ENCODE measurements around the gene HMX3. TPM values are rescaled to one million over a fixed set of nuclear protein-coding genes. Genes with fewer than 3 reads are reported as not detected.
A peak's percentile ranks its signal among the peaks of the same experiment; 100 is the strongest.

HMX3 gene
- total RNA-seq, 2 donors from 2014 or later, result not detected

DNA sequence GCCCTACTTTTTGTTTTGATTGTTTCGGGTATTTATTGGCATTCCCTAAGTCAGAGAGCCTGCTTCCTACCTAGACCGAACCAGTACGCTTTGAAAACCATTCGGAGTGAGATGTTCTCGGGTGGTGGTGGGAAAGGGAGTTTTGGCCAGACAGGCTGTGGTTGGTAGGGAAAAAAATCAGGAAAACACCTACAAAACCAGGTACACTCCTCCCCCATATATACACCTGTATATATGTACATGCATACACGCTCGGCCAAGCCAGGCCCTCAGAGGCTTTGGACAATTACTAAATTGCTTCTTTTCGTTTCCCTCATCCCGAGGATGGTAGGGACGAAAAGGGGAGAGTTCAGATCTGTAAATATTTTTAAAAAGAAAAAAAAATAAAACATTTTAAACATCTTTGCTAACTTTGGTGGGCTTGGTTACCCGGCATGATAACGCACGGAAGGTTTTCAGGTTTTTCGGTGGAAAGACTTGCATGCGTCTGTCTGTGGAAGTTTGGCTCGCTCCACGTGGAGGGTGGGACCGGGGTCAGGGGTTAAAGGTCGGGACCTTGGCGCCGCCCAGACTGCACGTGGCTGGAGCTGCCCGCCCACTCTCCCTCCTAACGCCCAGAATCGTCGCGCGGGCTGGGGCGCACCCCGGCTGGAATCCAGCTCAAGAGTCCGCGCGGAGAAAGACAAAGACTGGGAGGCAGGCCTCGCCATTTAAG, 14.7 kb downstream of the HMX3 start:
- Histone ChIP-seq H3K27me3 (ENCODE audit: control insufficient read depth, insufficient read depth, low read length, poor library complexity, severe bottlenecking) (peaks cover 82% of the 10 kb centered on the region), H3K4me1 (ENCODE audit: control insufficient read depth, insufficient read depth, low read length) (peaks cover 3% of the 10 kb centered on the region), H3K4me3 (ENCODE audit: low read length) (peak overlapping the region; percentile 73), H3K9ac (ENCODE audit: extremely low read depth, low read length, poor library complexity, severe bottlenecking) (no peak overlapping the region), H3K9me3 (ENCODE audit: control insufficient read depth, low read length) (no peaks in the 10 kb centered on the region), H3K36me3 (ENCODE audit: control insufficient read depth, insufficient read depth, low read length) (peaks cover 4% of the 10 kb centered on the region), H3K27ac (ENCODE audit: low read depth, low read length) (no peak overlapping the region)
- TF ChIP-seq, protein P1, sequence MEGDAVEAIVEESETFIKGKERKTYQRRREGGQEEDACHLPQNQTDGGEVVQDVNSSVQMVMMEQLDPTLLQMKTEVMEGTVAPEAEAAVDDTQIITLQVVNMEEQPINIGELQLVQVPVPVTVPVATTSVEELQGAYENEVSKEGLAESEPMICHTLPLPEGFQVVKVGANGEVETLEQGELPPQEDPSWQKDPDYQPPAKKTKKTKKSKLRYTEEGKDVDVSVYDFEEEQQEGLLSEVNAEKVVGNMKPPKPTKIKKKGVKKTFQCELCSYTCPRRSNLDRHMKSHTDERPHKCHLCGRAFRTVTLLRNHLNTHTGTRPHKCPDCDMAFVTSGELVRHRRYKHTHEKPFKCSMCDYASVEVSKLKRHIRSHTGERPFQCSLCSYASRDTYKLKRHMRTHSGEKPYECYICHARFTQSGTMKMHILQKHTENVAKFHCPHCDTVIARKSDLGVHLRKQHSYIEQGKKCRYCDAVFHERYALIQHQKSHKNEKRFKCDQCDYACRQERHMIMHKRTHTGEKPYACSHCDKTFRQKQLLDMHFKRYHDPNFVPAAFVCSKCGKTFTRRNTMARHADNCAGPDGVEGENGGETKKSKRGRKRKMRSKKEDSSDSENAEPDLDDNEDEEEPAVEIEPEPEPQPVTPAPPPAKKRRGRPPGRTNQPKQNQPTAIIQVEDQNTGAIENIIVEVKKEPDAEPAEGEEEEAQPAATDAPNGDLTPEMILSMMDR (conservative IDR thresholded peaks at IDR 0.05), result no peak
- no peak overlapping the region for H3K27ac Mint-ChIP-seq
- H3K9me3 Mint-ChIP-seq, result no peaks in the 10 kb centered on the region
- H3K36me3 Mint-ChIP-seq (ENCODE audit: low read depth), result peaks cover 2% of the 10 kb centered on the region
- 6 to 12% methylated on average over 4 to 33 of the region's 34 CpGs for WGBS, 2 experiments (ENCODE audit: insufficient coverage in 1 of 2, insufficient read length in 1 of 2)
- H3K27me3 Mint-ChIP-seq (ENCODE audit: insufficient read depth), result peaks cover 82% of the 10 kb centered on the region
- no peak for DNase-seq
- H3K4me3 Mint-ChIP-seq, result peak overlapping the region; percentile 59
- peaks cover 24% of the 10 kb centered on the region for H3K4me1 Mint-ChIP-seq

GRCh38 chr10:123150986-123151736, 15.4 kb downstream of the HMX3 start:
- Histone ChIP-seq H3K36me3 (ENCODE audit: control insufficient read depth, insufficient read depth, low read length) (peaks cover 12% of the 10 kb centered on the region), H3K27ac (ENCODE audit: low read depth, low read length) (no peak overlapping the region), H3K9me3 (ENCODE audit: control insufficient read depth, low read length) (no peaks in the 10 kb centered on the region), H3K4me3 (ENCODE audit: low read length) (peak overlapping the region; percentile 71), H3K4me1 (ENCODE audit: control insufficient read depth, insufficient read depth, low read length) (peaks cover 3% of the 10 kb centered on the region), H3K27me3 (ENCODE audit: control insufficient read depth, insufficient read depth, low read length, poor library complexity, severe bottlenecking) (peaks cover 75% of the 10 kb centered on the region), H3K9ac (ENCODE audit: extremely low read depth, low read length, poor library complexity, severe bottlenecking) (no peak overlapping the region)
- DNase-seq, result peak; percentile 86
- TF ChIP-seq, protein P1 (conservative IDR thresholded peaks at IDR 0.05), result no peak
- Mint-ChIP-seq H3K4me1 (peaks cover 19% of the 10 kb centered on the region), H3K36me3 (ENCODE audit: low read depth) (peaks cover 8% of the 10 kb centered on the region), H3K27me3 (ENCODE audit: insufficient read depth) (peaks cover 74% of the 10 kb centered on the region), H3K27ac (no peak overlapping the region), H3K4me3 (peak overlapping the region; percentile 59), H3K9me3 (no peaks in the 10 kb centered on the region)
- WGBS, 2 experiments (ENCODE audit: insufficient coverage in 1 of 2, insufficient read length in 1 of 2), result 1% methylated on average over 20 to 56 of the region's 56 CpGs

- no peak overlapping the region for H3K27ac ChIP-seq (ENCODE audit: low read depth, low read length)
- Mint-ChIP-seq H3K27me3 (ENCODE audit: insufficient read depth) (peaks cover 70% of the 10 kb centered on the region), H3K27ac (no peak overlapping the region), H3K4me3 (peak overlapping the region; percentile 59), H3K36me3 (ENCODE audit: low read depth) (peaks cover 14% of the 10 kb centered on the region), H3K9me3 (no peaks in the 10 kb centered on the region), H3K4me1 (peaks cover 18% of the 10 kb centered on the region)
- no peaks in the 10 kb centered on the region for H3K9me3 ChIP-seq (ENCODE audit: control insufficient read depth, low read length)
- peaks cover 3% of the 10 kb centered on the region for H3K4me1 ChIP-seq (ENCODE audit: control insufficient read depth, insufficient read depth, low read length)
- H3K9ac ChIP-seq (ENCODE audit: extremely low read depth, low read length, poor library complexity, severe bottlenecking), result no peak overlapping the region
- peaks cover 69% of the 10 kb centered on the region for H3K27me3 ChIP-seq (ENCODE audit: control insufficient read depth, insufficient read depth, low read length, poor library complexity, severe bottlenecking)
- TF ChIP-seq, protein P1 (conservative IDR thresholded peaks at IDR 0.05), result no peak
- peak overlapping the region; percentile 71 for H3K4me3 ChIP-seq (ENCODE audit: low read length)
- DNase-seq, result no peak
- WGBS, 2 experiments (ENCODE audit: insufficient coverage in 1 of 2, insufficient read length in 1 of 2), result 37 to 44% methylated on average over 5 to 6 of the region's 7 CpGs
- H3K36me3 ChIP-seq (ENCODE audit: control insufficient read depth, insufficient read depth, low read length), result peaks cover 17% of the 10 kb centered on the region
These were observed 16.0 kb downstream of the HMX3 start for GRCh38 chr10:123151737-123152135.

All from endodermal cell (in vitro differentiated cells).